HG02759 (cell line): Measurements from ENCODE around the gene NR2F1.

Experiments used
- ATAC-seq: cut with Tn5 transposase; IDR thresholded peaks from one replicate; pipeline ENCODE4 v1.9.1; 2021; ENCODE audit warnings: mild to moderate bottlenecking, moderate library complexity; ENCODE audit not compliant: unreplicated experiment

The NR2F1 gene

GRCh38 chr5:93590493-93590892 lies 7.5 kb downstream of the NR2F1 start:
- no peak for ATAC-seq

GRCh38 chr5:93591323-93591945 lies 8.4 kb downstream of the NR2F1 start:
- no peak for ATAC-seq

GRCh38 chr5:93592883-93593282 lies 9.9 kb downstream of the NR2F1 start:
- no peak for ATAC-seq

DNA sequence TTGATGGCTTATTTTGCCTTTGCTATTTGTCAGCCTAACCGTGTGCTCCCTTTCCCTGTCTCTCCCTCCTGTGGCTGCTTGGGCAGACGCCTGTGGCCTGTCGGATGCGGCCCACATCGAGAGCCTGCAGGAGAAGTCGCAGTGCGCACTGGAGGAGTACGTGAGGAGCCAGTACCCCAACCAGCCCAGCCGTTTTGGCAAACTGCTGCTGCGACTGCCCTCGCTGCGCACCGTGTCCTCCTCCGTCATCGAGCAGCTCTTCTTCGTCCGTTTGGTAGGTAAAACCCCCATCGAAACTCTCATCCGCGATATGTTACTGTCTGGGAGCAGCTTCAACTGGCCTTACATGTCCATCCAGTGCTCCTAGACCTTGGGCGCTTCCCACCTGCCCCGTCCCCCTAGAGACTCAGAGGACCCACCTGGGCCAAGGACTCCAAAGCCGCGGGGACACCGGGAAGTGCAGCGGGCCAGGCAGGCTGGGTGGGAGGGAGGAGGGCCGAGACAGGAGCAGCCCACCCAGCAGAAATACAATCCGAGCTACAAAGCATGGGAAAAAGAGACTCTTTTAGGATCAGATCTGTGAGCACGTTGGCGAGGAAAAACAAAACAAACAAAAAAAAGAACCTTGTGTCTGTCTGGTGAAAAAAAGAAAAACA lies 10.6 kb downstream of the NR2F1 start:
- no peak for ATAC-seq

DNA sequence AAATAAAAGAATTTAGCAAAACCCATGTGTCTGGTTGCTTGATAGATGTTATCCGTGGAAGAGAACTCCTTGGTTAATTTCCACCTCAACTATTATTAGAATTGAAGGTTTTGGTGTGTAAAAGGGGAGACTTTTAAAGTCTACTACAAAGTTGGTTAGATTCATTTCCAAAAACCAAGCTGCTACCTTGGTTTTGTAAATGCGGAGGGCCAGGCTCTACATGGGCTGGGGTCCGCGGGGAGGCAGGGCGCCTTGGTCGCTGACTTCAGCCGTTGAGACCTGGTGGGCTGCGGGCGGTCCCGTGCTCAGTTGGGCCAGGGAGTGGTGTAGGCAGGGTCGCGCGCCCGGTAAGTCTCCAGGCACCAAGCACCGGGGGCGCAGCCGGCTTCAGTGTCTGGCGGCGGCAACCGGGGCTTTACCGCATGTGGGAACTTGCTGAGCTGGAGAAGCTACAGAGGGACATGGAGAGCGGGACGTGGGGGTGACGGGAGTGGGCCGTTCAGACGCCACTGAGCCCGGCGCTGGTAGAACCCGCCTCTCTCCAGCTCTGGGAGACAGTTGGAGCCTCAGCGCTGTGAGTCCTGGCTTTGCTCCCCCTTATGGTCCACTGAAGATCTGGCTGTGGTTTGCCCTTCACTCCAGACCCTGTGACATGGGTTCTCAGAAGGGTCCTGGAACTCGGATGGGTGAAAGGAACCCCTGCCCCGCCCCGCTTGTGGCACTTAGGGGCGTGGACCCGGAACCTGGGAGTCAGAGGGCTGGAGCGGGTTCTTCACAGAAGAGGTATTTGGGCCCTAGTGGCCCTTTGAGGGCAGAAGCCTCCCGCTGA lies 11.8 kb downstream of the NR2F1 start:
- ATAC-seq: no peak

DNA sequence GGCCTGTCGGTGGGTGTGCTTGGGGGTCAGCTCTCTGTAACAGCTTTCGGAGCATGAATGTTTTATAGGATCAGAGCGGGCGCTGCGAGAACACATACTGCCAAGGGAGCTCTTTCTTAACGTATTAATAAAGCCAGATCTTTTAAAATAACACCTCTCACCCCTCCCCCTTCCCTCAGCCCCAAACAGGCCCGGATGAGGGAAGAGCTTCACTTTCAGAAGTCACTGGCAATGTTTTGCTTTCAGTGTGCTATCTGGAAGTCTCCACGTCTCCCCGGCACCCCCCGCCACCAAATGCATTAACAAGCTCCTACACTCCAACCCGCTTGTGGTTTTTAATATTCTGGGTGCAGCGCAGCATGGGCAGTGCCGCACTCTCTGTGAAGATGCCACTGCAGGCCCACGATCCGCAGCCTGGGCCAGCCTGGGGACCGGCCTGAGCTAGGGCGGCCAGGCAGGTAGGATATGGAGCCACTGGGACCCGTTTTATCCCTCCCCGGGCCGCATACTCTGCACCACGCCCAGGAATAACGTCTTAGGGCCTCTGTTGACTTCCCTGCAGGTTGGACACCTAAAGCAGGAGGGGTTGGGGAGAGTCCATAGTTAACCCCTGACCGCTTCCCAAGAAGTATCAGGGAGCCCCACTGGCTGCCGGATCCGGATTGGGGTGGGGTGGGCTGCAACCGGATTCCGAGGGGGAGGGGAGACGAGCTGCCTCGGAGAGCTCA lies 12.6 kb downstream of the NR2F1 start:
- ATAC-seq: no peak

GRCh38 chr5:93596310-93596675 lies 13.3 kb downstream of the NR2F1 start:
- no peak for ATAC-seq

GRCh38 chr5:93596676-93597490 lies 13.9 kb downstream of the NR2F1 start:
- ATAC-seq: no peak

- ATAC-seq: no peak
Observed at GRCh38 chr5:93598091-93599000, 15.3 kb downstream of the NR2F1 start.

DNA sequence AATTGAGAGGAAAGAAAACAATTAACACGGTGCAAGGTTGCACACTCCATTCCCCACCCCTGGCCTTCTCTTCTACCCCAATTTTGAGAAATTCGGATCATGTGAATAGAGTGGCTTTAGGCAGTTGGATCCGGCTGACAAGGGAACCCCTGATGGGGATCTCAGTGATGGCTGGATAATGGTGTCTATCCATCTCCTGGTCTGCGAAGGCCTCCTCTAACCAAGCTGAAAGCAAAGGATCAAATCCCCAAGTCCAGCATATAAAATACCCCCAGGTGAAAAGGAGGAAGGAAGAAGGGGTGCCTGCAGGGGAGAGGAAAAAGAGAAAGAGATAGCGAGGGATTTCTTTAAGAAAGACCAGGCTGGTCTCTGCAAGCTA lies 16.0 kb downstream of the NR2F1 start:
- ATAC-seq: no peak

- no peak for ATAC-seq
Observed at GRCh38 chr5:93599399-93600120, 16.5 kb downstream of the NR2F1 start.

DNA sequence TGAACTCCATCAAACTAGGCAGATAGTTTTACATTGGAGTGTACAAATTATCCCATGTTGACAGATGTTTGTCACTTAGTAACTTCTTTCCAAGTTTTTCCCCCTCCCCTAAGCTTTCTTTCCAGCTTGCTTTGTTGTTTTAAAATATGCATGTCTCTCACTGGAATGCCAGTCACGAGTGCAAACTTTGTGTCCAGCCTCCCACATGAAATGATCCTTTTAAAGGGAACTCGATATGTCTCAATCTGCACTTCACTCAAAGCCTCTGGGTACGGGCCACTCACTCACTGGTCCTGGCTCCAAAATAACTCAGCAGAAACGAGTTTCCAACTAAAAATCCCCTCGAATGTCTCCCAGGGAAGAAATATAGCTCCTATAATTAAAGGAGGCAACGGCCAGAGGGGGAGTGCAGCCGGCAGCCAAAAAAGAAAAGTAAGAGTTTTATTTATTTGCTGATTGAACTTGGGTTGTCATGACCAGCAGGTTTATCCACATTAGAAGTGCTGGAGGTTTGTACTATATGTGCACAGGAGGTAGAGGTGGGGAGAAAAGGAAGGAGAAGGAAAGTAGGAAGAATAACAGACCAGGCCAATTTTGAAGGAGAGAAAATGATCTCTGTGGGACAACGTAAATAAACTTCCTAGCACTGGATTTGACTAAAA lies 17.5 kb downstream of the NR2F1 start:
- ATAC-seq: no peak

GRCh38 chr5:93601071-93601801 lies 18.2 kb downstream of the NR2F1 start:
- no peak for ATAC-seq

DNA sequence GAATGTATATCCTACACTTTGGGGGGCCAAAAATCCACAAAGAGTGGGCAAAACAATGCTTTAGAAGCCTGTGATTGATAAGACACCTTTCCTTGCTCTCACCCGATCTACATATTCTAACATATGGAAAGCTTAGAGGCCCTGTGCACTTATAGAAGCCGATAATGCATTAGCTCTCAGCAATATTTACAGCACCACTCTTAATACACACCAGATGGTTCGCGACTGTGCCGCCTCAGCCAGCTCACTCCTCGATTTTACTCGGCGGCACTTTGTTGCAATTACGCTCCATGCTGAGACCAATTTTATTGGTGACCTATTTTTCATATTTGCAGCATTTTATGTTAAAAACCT lies 18.8 kb downstream of the NR2F1 start:
- no peak for ATAC-seq

DNA sequence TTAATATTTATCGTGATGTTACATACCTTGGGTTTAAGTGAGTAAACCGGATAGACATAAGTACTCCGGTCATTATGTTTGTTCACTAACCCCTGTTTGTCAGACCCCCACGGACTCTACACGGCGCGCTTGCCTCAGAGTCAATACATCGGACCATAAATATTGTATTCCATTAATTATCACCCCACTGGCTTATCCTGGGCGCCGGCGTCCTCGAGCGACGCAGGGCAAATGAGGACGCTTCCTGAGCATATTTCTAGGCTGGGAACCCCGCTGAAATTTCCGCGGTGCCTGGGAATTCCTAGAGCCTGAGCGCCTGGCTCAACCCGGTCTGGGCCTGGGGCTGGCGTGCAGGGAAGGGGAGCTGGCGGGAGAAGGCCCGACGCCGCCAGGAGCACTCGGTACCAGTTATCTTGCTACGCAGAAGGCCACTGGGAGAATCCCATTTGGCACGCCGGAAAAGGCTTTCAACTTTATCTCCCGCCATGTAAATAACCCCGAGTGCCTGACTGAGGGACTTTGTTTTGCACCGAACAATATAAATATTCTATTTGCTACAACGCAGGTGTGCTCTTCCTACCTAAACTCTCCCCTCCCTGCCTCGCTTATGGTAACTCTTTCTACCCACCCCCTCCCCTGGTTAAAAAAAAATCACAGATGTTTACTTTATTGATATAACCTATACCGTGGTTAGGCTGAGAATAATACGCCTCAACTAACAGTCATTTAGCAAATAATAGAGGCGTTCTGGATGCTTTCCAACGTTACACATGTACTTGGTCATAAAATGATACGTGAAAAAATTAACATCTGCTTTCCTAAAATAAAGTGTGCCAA lies 19.4 kb downstream of the NR2F1 start:
- ATAC-seq: no peak

DNA sequence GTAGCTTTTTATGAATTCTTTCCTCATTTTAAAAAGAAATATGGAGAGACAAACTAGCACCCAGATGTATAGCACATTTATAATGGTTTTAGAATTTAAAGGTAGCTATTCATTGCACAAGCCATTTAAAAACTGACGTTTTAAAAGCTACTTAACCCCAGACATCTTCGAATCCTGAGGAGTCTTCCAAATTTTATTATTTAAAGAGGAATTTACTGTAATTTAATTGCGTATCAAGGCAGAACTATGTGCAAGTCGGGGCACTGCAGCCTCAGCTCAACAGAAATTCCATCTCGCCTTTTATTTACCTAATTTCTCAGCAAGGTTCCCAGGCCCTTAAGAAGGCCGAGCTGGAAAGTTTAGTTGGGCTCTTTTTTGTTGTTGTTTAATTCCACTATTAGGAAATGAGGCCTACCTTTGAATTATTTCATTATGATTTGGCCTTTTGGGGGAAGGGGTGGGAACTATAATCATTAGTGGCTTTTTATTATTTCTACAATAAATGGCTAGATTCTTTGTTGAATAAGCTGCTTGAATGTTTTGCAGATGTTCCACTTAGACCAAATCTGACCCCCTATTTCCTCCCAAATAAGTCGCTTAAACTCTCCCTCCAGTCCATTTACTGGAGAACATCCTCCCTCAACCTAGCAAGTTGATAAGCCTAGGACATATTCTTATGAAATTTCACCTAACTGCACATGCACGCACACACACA lies 20.2 kb downstream of the NR2F1 start:
- ATAC-seq: no peak
